Activated CD4-positive, alpha-beta T cell treated with anti-CD3 and anti-CD28 coated beads, Interleukin-2, amount 10 ng/mL, durations not matched to agents 7 days and 5 days (primary cell): ENCODE results near the gene OR13J1. TPM values are rescaled to one million over a fixed set of nuclear protein-coding genes. Genes with fewer than 3 reads are reported as not detected.
A peak's percentile ranks its signal among the peaks of the same experiment; 100 is the strongest.

Experiments
- CTCF ChIA-PET: fragments of 350-600 bp; sonication (Branson Sonifier 250); formaldehyde crosslinking; loops from one replicate; lab custom pipeline; 2021; ENCODE audit warnings: antibody characterized with exemption; lab: Charles Lee
- POLR2A ChIA-PET: fragments of 350-600 bp; sonication (Branson Sonifier 250); formaldehyde crosslinking; loops from one replicate; lab custom pipeline; 2021; ENCODE audit warnings: antibody characterized with exemption; lab: Charles Lee
- DNase-seq: peaks from one replicate; pipeline ENCODE4 v3.0.0-alpha.2; 2020
- H3K27ac Mint-ChIP-seq: one replicate; pipeline ENCODE4 v1.8.0; 2021; ENCODE audit warnings: mild to moderate bottlenecking, moderate library complexity, mixed read lengths
- H3K27me3 Mint-ChIP-seq: one replicate; pipeline ENCODE4 v1.8.0; 2021; ENCODE audit warnings: mixed read lengths
- H3K36me3 Mint-ChIP-seq: one replicate; pipeline ENCODE4 v1.8.0; 2021; ENCODE audit warnings: low read depth, mixed read lengths
- H3K4me1 Mint-ChIP-seq: one replicate; pipeline ENCODE4 v1.8.0; 2021; ENCODE audit warnings: mixed read lengths
- H3K4me3 Mint-ChIP-seq: one replicate; pipeline ENCODE4 v1.8.0; 2021; ENCODE audit warnings: mild to moderate bottlenecking, moderate library complexity, mixed read lengths
- H3K9me3 Mint-ChIP-seq: one replicate; pipeline ENCODE4 v1.8.0; 2021; ENCODE audit warnings: mixed read lengths
- total RNA-seq, 2 experiments: library from RNA; stranded (reverse); gene quantifications; one replicate each; pipeline ENCODE4 v1.2.3, GENCODE V29; 2021

Gene OR13J1
- total RNA-seq, 2 experiments from 2014 or later = not detected

GRCh38 chr9:35852267-35852815, 17.9 kb downstream of the OR13J1 start:
- Mint-ChIP-seq H3K27me3 (no peaks in the 10 kb centered on the region), H3K9me3 (no peaks in the 10 kb centered on the region), H3K27ac (no peak overlapping the region), H3K36me3 (no peaks in the 10 kb centered on the region), H3K4me1 (no peaks in the 10 kb centered on the region), H3K4me3 (no peak overlapping the region)
- CTCF ChIA-PET = no interaction called here
- POLR2A ChIA-PET = no interaction called here
- no peak for DNase-seq

DNA sequence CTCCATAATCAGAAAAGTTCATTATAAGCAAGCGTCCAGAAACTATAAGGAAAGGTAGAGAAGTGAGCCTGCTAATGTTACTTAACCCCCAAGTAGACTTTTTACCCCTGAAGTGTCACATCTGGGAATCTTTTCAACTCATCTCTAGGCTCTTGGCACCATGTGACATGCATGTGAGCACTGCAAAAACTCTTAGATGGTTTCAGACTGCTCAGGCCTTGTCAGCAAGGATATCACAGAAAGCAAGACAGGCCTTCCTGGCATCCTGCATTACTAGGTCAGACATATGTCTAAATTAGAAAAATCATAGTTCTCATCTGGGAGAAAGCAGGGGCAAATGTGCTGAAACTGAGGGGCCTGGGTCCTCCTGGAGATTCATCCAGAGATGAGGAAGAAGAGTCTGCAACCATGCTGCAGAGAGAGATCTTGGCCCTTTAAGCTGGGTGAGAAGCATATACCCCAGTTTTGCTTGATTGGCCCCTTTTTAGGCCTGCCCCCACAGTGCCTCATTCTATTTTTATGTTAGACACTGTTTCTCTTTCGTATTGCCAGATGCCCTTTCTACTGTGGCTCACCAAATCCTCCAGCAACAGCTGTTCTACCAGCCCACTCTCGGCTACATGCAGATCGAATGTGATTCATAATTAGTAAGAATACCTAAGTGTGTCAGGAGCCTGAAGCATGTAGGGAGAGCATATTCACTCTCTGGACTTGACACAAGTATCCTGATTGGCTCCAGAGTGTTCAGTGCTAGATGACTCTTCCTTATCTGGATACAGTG, 22.2 kb downstream of the OR13J1 start:
- Mint-ChIP-seq H3K27me3 (no peaks in the 10 kb centered on the region), H3K4me3 (no peak overlapping the region), H3K36me3 (no peaks in the 10 kb centered on the region), H3K27ac (no peak overlapping the region), H3K4me1 (peaks cover 22% of the 10 kb centered on the region), H3K9me3 (no peaks in the 10 kb centered on the region)
- CTCF ChIA-PET = interaction anchor here (0.6 to 2.5 kb wide), 7 partner anchors 9 to 710 kb away, joined by 3 to 9 read pairs (median 4); no protein-coding TSS in a partner anchor
- DNase-seq = no peak
- POLR2A ChIA-PET = no interaction called here

- POLR2A ChIA-PET = interaction anchor here (0.6 kb wide), 1 partner anchor 440 kb away, joined by 3 read pairs; no protein-coding TSS in a partner anchor
- peaks cover 22% of the 10 kb centered on the region for H3K4me1 Mint-ChIP-seq
- H3K27me3 Mint-ChIP-seq = no peaks in the 10 kb centered on the region
- H3K4me3 Mint-ChIP-seq = no peak overlapping the region
- CTCF ChIA-PET = interaction anchor here (1.0 to 2.5 kb wide), 4 partner anchors 10 to 75 kb away, joined by 3 to 9 read pairs (median 5); no protein-coding TSS in a partner anchor
- no peaks in the 10 kb centered on the region for H3K36me3 Mint-ChIP-seq
- H3K27ac Mint-ChIP-seq = peak overlapping the region; percentile 33
- H3K9me3 Mint-ChIP-seq = no peaks in the 10 kb centered on the region
- no peak for DNase-seq
These were observed 24.1 kb downstream of the OR13J1 start for GRCh38 chr9:35845824-35846771.

DNA sequence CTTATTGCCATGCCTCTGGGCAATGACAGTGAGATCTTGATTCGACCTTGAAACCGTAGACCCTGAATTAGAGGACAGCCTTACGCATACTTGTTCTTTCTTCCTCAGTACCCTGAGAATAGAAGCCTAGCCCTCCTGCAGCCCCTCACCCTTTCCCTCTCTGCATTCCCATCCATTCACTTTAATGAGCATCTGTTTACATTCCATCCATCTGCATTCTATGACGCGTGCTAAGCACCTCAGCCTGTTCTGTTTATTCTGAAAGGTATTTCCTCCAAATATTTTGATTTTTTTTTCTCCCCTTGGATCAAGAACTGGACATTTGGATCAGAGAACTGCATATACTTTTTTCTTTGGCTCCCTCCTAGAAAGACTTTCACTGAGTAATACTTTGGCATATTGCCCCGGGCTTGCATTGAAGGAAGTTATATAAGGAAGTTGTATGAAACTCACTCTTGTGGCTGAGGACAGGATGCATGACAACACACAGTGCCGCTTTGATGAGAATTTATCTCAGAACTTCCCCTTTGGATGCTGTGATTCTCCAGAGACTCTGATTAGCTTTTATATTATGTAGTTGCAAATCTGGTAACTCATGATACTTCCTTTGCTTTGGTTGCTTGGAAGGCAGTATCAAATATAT, 25.5 kb downstream of the OR13J1 start:
- ChIA-PET CTCF (interaction anchor here (0.8 to 1.9 kb wide), 3 partner anchors 18 to 54 kb away, joined by 3 to 4 read pairs (median 3); partner anchors contain the start of gene SPAG8), POLR2A (interaction anchor here (0.6 kb wide), 1 partner anchor 117 kb away, joined by 3 read pairs; no protein-coding TSS in a partner anchor)
- H3K4me1 Mint-ChIP-seq = peaks cover 22% of the 10 kb centered on the region
- peak overlapping the region; percentile 6 for H3K27ac Mint-ChIP-seq
- no peaks in the 10 kb centered on the region for H3K9me3 Mint-ChIP-seq
- no peaks in the 10 kb centered on the region for H3K27me3 Mint-ChIP-seq
- H3K4me3 Mint-ChIP-seq = no peak overlapping the region
- H3K36me3 Mint-ChIP-seq = no peaks in the 10 kb centered on the region
- peak; percentile 41 for DNase-seq

GRCh38 chr9:35842795-35843194, 27.4 kb downstream of the OR13J1 start:
- peaks cover 22% of the 10 kb centered on the region for H3K4me1 Mint-ChIP-seq
- no peaks in the 10 kb centered on the region for H3K36me3 Mint-ChIP-seq
- H3K27ac Mint-ChIP-seq = no peak overlapping the region
- no peaks in the 10 kb centered on the region for H3K9me3 Mint-ChIP-seq
- ChIA-PET POLR2A (no interaction called here), CTCF (interaction anchor here (0.6 kb wide), 1 partner anchor 788 kb away, joined by 4 read pairs; no protein-coding TSS in a partner anchor)
- no peak overlapping the region for H3K4me3 Mint-ChIP-seq
- DNase-seq = no peak
- H3K27me3 Mint-ChIP-seq = no peaks in the 10 kb centered on the region

DNA sequence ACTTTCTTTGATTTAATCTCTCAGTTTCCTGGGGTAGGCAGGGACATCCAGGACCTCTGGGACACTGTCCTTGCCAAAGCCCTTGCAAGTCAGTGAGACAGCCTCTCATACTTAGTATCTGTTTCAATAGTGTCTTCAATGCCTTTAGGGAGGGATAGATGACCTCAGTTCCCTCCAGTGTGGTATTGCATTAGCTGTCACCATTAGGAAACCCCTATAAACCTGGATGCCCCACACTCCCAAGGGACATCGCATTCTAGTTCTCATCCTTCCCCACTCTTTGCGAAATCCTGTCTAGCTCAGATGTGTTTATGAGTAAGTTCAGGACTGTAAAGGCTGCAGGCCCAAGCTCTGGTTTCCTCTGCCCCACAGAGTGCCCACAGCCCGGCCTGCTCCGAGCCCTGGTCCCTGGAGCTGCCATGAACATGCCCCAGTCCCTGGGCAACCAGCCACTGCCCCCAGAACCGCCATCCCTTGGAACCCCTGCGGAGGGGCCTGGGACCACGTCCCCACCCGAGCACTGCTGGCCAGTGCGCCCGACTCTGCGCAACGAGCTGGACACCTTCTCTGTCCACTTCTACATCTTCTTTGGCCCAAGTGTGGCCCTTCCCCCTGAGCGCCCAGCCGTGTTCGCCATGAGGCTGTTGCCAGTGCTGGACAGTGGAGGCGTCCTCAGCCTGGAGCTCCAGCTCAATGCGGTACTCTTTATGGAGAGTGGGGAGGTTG, 28.0 kb downstream of the OR13J1 start:
- ChIA-PET CTCF (interaction anchor here (0.6 to 1.7 kb wide), 4 partner anchors 12 to 789 kb away, joined by 3 to 6 read pairs (median 4); no protein-coding TSS in a partner anchor), POLR2A (interaction anchor here (0.6 kb wide), 1 partner anchor 1794 kb away, joined by 9 read pairs; no protein-coding TSS in a partner anchor)
- no peak overlapping the region for H3K27ac Mint-ChIP-seq

GRCh38 chr9:35841645-35841900, 28.6 kb downstream of the OR13J1 start:
- Mint-ChIP-seq H3K4me3 (no peak overlapping the region), H3K27me3 (no peaks in the 10 kb centered on the region), H3K9me3 (no peaks in the 10 kb centered on the region), H3K27ac (no peak overlapping the region), H3K4me1 (peaks cover 18% of the 10 kb centered on the region), H3K36me3 (no peaks in the 10 kb centered on the region)
- POLR2A ChIA-PET = interaction anchor here (0.6 kb wide), 1 partner anchor 1794 kb away, joined by 9 read pairs; no protein-coding TSS in a partner anchor
- CTCF ChIA-PET = interaction anchor here (1.0 to 1.7 kb wide), 3 partner anchors 13 to 18 kb away, joined by 3 to 6 read pairs (median 4); no protein-coding TSS in a partner anchor
- no peak for DNase-seq

More for the DNA sequence above, 28.0 kb downstream of the OR13J1 start:
- H3K9me3 Mint-ChIP-seq = no peaks in the 10 kb centered on the region
- H3K4me3 Mint-ChIP-seq = no peak overlapping the region
- peaks cover 22% of the 10 kb centered on the region for H3K4me1 Mint-ChIP-seq
- no peaks in the 10 kb centered on the region for H3K36me3 Mint-ChIP-seq
- no peak for DNase-seq
- no peaks in the 10 kb centered on the region for H3K27me3 Mint-ChIP-seq

DNA sequence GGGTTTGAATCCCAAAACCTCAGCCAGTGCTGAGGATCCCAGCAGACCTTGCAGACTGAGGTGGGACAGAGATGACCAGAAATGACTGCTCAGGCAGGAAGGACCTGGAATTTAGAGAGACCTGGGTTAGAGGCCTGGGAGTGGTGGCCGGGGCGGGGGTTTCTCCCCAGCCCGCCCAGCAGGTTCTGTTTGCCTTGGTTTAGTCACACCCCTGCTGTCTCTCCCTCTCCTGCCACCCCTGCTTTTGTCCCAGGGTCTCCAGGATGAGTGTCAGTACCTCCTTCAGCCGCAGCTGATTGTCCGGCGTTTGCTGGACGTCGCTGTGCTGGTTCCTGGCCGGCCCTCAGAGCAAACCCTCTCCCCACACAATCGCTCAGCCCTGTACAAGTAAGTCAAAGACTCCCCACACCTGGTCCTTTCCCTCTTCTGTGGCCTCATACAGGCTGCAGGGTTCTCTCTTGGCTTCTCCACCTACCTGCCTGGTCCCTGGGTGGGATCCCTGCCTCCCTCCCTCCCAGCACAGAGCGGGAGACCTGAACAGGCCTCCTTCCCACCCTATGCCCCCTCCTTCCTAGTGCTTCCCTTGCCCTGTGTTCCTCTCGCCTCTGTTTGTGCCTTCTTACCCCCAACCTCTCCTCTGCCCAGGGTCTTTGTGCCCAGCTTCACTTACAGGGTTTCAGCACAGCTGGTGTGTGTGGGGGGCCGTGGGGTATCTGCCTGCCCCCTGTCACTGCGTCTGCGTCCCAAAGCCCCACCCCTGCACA, 29.1 kb downstream of the OR13J1 start:
- CTCF ChIA-PET = interaction anchor here (1.1 to 1.7 kb wide), 3 partner anchors 13 to 15 kb away, joined by 4 to 6 read pairs (median 6); no protein-coding TSS in a partner anchor
- Mint-ChIP-seq H3K27me3 (no peaks in the 10 kb centered on the region), H3K36me3 (no peaks in the 10 kb centered on the region), H3K9me3 (no peaks in the 10 kb centered on the region), H3K27ac (no peak overlapping the region), H3K4me1 (peaks cover 17% of the 10 kb centered on the region), H3K4me3 (no peak overlapping the region)
- POLR2A ChIA-PET = interaction anchor here (0.6 kb wide), 1 partner anchor 1793 kb away, joined by 9 read pairs; no protein-coding TSS in a partner anchor
- DNase-seq = no peak

DNA sequence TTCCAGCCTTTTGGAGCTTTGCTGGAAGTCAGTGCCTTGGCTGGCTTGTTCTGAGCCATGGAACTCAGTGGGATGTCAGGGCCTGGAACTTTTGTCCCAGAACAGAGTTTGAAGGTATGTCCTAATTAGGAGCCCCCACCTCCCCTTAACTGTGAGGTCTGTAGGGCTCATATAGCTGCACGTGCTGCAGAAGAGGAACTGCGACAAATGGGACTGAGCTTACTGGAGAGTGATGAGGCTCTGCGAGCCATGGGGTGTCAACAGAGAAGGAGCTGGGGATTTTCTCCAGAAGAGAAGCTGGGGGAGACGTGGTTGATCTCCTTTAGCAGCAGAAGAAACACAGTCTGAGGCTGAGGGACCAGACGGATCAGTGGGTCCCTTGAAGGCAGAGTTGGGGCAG, 30.3 kb downstream of the OR13J1 start:
- Mint-ChIP-seq H3K4me1 (peaks cover 6% of the 10 kb centered on the region), H3K27ac (no peak overlapping the region), H3K9me3 (no peaks in the 10 kb centered on the region), H3K27me3 (no peaks in the 10 kb centered on the region), H3K4me3 (no peak overlapping the region), H3K36me3 (no peaks in the 10 kb centered on the region)
- ChIA-PET CTCF (interaction anchor here (0.8 to 1.6 kb wide), 4 partner anchors 9 to 42 kb away, joined by 3 to 6 read pairs (median 4); no protein-coding TSS in a partner anchor), POLR2A (no interaction called here)
- DNase-seq = no peak

DNA sequence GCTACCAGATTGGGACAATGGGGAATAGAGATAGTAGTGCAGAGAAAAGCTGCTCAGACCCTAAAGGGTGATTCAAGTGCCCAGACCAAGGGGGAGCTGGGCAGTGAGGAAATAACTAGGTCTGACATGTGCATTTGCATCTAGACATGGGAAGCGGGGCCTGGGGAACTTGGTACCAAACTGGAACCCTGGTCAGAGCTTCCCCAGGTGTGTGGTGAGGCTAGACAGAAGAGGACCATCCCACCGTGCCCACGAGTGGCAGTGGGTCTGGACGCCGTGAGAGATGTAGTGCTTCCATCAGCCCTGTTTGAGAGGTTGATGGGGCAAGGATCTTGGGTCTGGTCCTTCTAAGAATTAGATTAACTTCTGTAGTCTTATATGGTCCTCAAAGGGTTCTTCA, 33.6 kb downstream of the OR13J1 start:
- no peak overlapping the region for H3K4me3 Mint-ChIP-seq
- no peaks in the 10 kb centered on the region for H3K27me3 Mint-ChIP-seq
- ChIA-PET CTCF (interaction anchor here (0.5 to 2.5 kb wide), 3 partner anchors 10 to 353 kb away, joined by 3 to 9 read pairs (median 3); no protein-coding TSS in a partner anchor), POLR2A (interaction anchor here (0.6 kb wide), 1 partner anchor 216 kb away, joined by 4 read pairs; no protein-coding TSS in a partner anchor)
- no peak overlapping the region for H3K27ac Mint-ChIP-seq
- no peak for DNase-seq
- no peaks in the 10 kb centered on the region for H3K9me3 Mint-ChIP-seq
- H3K36me3 Mint-ChIP-seq = no peaks in the 10 kb centered on the region
- H3K4me1 Mint-ChIP-seq = peaks cover 11% of the 10 kb centered on the region
